ENCODE results near the gene TMA7.

The TMA7 gene

GRCh38 chr3:48423883-48424695, 16.0 kb upstream of the TMA7 start:
- no peak for DNase-seq

- DNase-seq, result no peak
Measured at GRCh38 chr3:48425281-48425812, 14.7 kb upstream of the TMA7 start.

- DNase-seq, result no peak
Measured at GRCh38 chr3:48426401-48426909, 13.6 kb upstream of the TMA7 start.

- DNase-seq, result no peak
Measured at GRCh38 chr3:48426944-48427629, 13.0 kb upstream of the TMA7 start.

- no peak for DNase-seq
Measured at GRCh38 chr3:48427630-48427962, 12.5 kb upstream of the TMA7 start.

- DNase-seq, result no peak
Measured at GRCh38 chr3:48428088-48428571, 11.9 kb upstream of the TMA7 start.

- no peak for DNase-seq
Measured at GRCh38 chr3:48428572-48429316, 11.3 kb upstream of the TMA7 start.

GRCh38 chr3:48429317-48429959, 10.6 kb upstream of the TMA7 start:
- peak; percentile 56 to 60 for DNase-seq

GRCh38 chr3:48429960-48430707, 9.9 kb upstream of the TMA7 start, which contains the start of gene PLXNB1:
Gene PLXNB1, minus strand, starts transcription at chr3:48430086. Its CDS starts 5,475 bp downstream, at chr3:48424611.
- no peak for DNase-seq

GRCh38 chr3:48430708-48431101, 9.4 kb upstream of the TMA7 start:
- DNase-seq, result no peak

GRCh38 chr3:48431224-48432029, 8.6 kb upstream of the TMA7 start:
- DNase-seq, result no peak

GRCh38 chr3:48432411-48433371, 7.4 kb upstream of the TMA7 start:
- DNase-seq, result no peak

GRCh38 chr3:48433472-48434118, 6.5 kb upstream of the TMA7 start:
- DNase-seq, result no peak

- DNase-seq, result no peak
Measured at GRCh38 chr3:48434591-48435222, 5.3 kb upstream of the TMA7 start.

- DNase-seq, result no peak
Measured at GRCh38 chr3:48435223-48435595, 4.8 kb upstream of the TMA7 start.

GRCh38 chr3:48435774-48436476, 4.1 kb upstream of the TMA7 start:
- DNase-seq, result peak; percentile 81 to 85

- DNase-seq, result no peak
Measured at GRCh38 chr3:48436477-48436787, 3.6 kb upstream of the TMA7 start.

- DNase-seq, result no peak
Measured at GRCh38 chr3:48436855-48437254, 3.2 kb upstream of the TMA7 start.

Data from activated CD4-positive, alpha-beta T cell treated with anti-CD3 and anti-CD28 coated beads, Interleukin-2, amount 50 U/mL, for 4 hours (primary cell).